ES-I3 (cell line): ENCODE measurements around the gene ABHD12B.

ENCODE experiments used
- H3K36me3 ChIP-seq: 2 replicates; pipeline ENCODE4 v1.6.1; 2013; ENCODE audit warnings: mild to moderate bottlenecking, low read length, control low read depth, moderate library complexity; ENCODE audit not compliant: insufficient read depth
- H3K4me1 ChIP-seq: 2 replicates; pipeline ENCODE4 v1.6.1; 2013; ENCODE audit warnings: mild to moderate bottlenecking, control low read depth, low read length; ENCODE audit not compliant: insufficient read depth
- H3K9ac ChIP-seq: 2 replicates; pipeline ENCODE4 v1.6.1; 2013; ENCODE audit warnings: low read depth, mild to moderate bottlenecking, low read length, moderate library complexity
- H3K9me3 ChIP-seq: 2 replicates; pipeline ENCODE4 v1.6.1; 2013; ENCODE audit warnings: mild to moderate bottlenecking, low read length, moderate library complexity; ENCODE audit not compliant: control insufficient read depth, insufficient read depth

Gene ABHD12B

GRCh38 chr14:50832935-50833630 is 38.8 kb upstream of the ABHD12B start:
- Histone ChIP-seq H3K9ac (no peak overlapping the region), H3K4me1 (peaks cover 8% of the 10 kb centered on the region), H3K9me3 (no peaks in the 10 kb centered on the region), H3K36me3 (no peaks in the 10 kb centered on the region)

GRCh38 chr14:50834802-50835276 is 37.0 kb upstream of the ABHD12B start:
- Histone ChIP-seq H3K9me3 (no peaks in the 10 kb centered on the region), H3K9ac (no peak overlapping the region), H3K36me3 (no peaks in the 10 kb centered on the region), H3K4me1 (0 out of 2 replicates have a peak, but pooled peaks cover 2% of the 10 kb centered on the region)

DNA sequence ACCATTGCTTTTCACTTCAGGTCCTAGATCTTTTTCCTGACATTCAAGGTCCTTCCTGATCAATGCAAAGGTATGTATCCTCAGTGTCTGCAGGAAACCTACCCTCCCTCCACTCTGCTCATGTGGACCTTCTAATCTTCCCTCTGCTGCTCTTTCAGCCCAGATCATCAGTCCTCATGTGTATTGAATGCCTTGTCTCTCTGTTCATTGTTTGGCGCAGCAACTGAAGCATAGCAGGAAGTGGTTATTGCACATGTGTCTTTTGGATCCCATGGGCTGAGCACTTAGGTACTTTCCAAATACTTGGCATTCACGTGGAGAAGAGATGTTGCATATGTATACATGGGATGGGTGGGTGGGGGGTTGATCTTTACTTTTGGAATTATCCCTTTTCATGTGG is 36.6 kb upstream of the ABHD12B start:
- 0 out of 2 replicates have a peak, but pooled peaks cover 2% of the 10 kb centered on the region for H3K4me1 ChIP-seq
- no peak overlapping the region for H3K9ac ChIP-seq

GRCh38 chr14:50836515-50836914 is 35.3 kb upstream of the ABHD12B start:
- Histone ChIP-seq H3K9ac (no peak overlapping the region), H3K4me1 (0 out of 2 replicates have a peak, but pooled peaks cover 2% of the 10 kb centered on the region), H3K9me3 (no peaks in the 10 kb centered on the region), H3K36me3 (no peaks in the 10 kb centered on the region)

More for the DNA sequence above, 36.6 kb upstream of the ABHD12B start:
- Histone ChIP-seq H3K36me3 (no peaks in the 10 kb centered on the region), H3K9me3 (no peaks in the 10 kb centered on the region)

DNA sequence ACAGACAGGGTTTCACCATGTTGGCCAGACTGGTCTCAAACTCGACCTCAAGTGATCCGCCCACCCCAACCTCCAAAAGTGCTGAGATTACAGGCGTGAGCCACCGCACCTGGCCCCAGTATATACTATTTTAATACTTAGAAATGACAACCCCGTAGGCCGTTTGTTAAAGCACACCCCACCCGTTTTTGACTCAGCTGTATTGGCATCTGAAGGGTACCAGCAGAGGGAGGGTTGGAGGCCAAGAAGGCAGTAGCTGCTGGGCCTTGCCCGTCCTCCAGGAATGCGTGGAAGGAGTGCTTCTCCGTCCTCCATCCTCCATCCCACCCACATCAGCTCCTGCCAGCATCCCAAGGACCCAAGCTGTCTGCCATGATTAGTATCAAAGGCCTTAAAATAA is 34.6 kb upstream of the ABHD12B start:
- Histone ChIP-seq H3K36me3 (no peaks in the 10 kb centered on the region), H3K4me1 (no peaks in the 10 kb centered on the region), H3K9me3 (no peaks in the 10 kb centered on the region), H3K9ac (no peak overlapping the region)

- Histone ChIP-seq H3K9me3 (no peaks in the 10 kb centered on the region), H3K36me3 (no peaks in the 10 kb centered on the region), H3K4me1 (no peaks in the 10 kb centered on the region), H3K9ac (no peak overlapping the region)
Measured at GRCh38 chr14:50837850-50838470, 33.9 kb upstream of the ABHD12B start.

GRCh38 chr14:50839048-50839447 is 32.8 kb upstream of the ABHD12B start:
- Histone ChIP-seq H3K9me3 (no peaks in the 10 kb centered on the region), H3K4me1 (no peaks in the 10 kb centered on the region), H3K36me3 (no peaks in the 10 kb centered on the region), H3K9ac (no peak overlapping the region)

DNA sequence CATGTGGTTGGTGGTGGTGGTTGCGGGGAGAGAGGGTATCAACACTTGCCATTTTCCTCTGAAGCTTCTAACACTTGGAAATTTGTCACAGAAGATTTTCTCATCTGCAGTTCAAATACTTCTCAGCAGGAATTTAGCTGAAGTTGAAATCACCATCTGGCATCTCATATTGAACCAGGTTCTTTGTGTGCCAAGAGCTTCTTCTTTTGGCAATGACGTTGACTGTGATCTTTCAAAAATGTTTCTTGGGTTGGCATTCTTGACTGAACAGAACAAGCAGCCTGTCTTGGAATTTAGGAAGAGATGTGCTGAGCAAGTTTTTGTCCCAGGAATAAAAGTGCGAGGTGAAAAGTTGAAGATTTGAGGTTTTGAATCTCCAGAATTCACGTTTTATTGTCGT is 32.2 kb upstream of the ABHD12B start:
- H3K4me1 ChIP-seq, result no peaks in the 10 kb centered on the region
- no peaks in the 10 kb centered on the region for H3K36me3 ChIP-seq
- no peaks in the 10 kb centered on the region for H3K9me3 ChIP-seq
- H3K9ac ChIP-seq, result no peak overlapping the region

- Histone ChIP-seq H3K9me3 (no peaks in the 10 kb centered on the region), H3K9ac (no peak overlapping the region), H3K36me3 (no peaks in the 10 kb centered on the region), H3K4me1 (no peaks in the 10 kb centered on the region)
Measured at GRCh38 chr14:50844391-50844790, 27.5 kb upstream of the ABHD12B start.

GRCh38 chr14:50845166-50845565 is 26.7 kb upstream of the ABHD12B start:
- Histone ChIP-seq H3K9me3 (no peaks in the 10 kb centered on the region), H3K9ac (no peak overlapping the region), H3K4me1 (no peaks in the 10 kb centered on the region), H3K36me3 (no peaks in the 10 kb centered on the region)

GRCh38 chr14:50846226-50846880 is 25.5 kb upstream of the ABHD12B start:
- no peaks in the 10 kb centered on the region for H3K9me3 ChIP-seq
- H3K36me3 ChIP-seq, result no peaks in the 10 kb centered on the region
- H3K4me1 ChIP-seq, result no peaks in the 10 kb centered on the region
- H3K9ac ChIP-seq, result no peak overlapping the region

DNA sequence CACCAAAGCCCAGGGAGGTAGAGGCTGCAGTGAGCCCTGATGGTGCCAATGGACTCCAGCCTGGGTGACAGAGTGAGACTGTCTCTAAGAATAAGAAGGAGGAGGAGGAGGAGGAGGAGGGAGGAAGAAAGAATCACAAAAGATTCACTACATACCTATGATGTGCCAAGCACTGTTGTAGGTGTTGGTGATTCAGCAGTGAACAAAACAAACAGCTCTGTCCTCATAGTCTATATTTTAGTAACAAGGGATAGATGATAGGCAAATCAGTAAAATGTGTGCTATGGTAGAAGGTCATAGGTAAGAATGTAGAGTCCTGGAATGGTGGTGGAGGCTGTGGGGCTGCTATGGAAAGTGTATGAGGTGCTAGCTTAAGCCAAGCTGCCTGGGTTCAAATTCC is 18.0 kb upstream of the ABHD12B start:
- Histone ChIP-seq H3K4me1 (no peaks in the 10 kb centered on the region; the same call in 1 of the 2 replicates), H3K9ac (no peak overlapping the region), H3K36me3 (no peaks in the 10 kb centered on the region), H3K9me3 (no peaks in the 10 kb centered on the region)

GRCh38 chr14:50854521-50854920 is 17.3 kb upstream of the ABHD12B start:
- H3K4me1 ChIP-seq, result no peaks in the 10 kb centered on the region; the same call in none of the 2 replicates
- H3K9me3 ChIP-seq, result no peaks in the 10 kb centered on the region
- H3K9ac ChIP-seq, result no peak overlapping the region
- no peaks in the 10 kb centered on the region for H3K36me3 ChIP-seq

DNA sequence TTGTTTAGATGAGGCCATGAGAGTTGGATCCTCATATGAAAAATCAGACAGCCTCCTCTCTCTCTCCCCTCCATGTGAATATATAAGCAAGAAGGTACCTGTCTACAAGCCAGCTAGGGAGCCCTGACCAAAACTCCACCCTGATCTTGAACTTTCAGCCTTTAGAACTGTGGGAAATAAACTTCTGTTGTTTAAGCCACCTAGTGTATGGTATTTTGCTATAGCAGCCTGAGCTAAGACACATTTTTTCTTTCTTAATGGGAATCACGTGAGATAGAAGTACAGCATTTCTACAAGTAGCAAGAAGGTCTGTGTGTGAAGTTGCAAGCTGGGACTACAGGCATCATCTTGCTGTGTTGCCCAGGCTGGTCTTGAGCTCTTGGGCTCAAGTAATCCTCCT is 16.3 kb upstream of the ABHD12B start:
- Histone ChIP-seq H3K36me3 (no peaks in the 10 kb centered on the region), H3K4me1 (no peaks in the 10 kb centered on the region; the same call in none of the 2 replicates), H3K9me3 (no peaks in the 10 kb centered on the region), H3K9ac (no peak overlapping the region)

DNA sequence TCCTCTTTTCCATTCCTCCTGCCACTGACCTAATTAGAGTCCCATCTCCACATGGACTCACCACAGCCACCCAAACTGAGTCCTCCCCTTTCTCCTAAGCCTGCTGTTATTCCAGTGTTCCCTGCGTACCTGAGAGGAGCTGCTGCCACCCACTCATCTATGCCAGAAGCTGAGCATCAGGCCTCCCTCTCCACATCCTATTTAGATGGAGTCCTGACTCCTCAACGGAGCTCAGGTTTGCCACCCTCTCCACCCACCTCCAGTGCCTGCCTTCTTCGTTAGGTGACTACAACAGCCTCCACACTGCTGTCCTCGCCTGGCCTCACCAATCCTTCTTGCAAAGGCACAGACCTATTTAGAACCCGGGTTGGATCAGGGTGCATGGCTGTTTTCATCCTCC is 15.2 kb upstream of the ABHD12B start:
- Histone ChIP-seq H3K9ac (no peak overlapping the region), H3K4me1 (no peaks in the 10 kb centered on the region; the same call in none of the 2 replicates), H3K36me3 (no peaks in the 10 kb centered on the region), H3K9me3 (no peaks in the 10 kb centered on the region)
